Endothelial cell of hepatic sinusoid (primary cell): ENCODE measurements around the gene CORO2B.

Source experiments
- in situ Hi-C: cut with HindIII; loops from 2 replicates; pipeline ENCODE4 v1.10.0; 2017; ENCODE audit warnings: low sequenced_read_pairs

Gene CORO2B

GRCh38 chr15:68589783-68590710, 11.3 kb downstream of the CORO2B start:
- in situ Hi-C loops, result loop anchor here (5.0 kb wide), 2 partner anchors 63 to 77 kb away; no protein-coding TSS in a partner anchor

- in situ Hi-C loops, result loop anchor here (5.0 kb wide), 2 partner anchors 64 to 76 kb away; no protein-coding TSS in a partner anchor
Observed at GRCh38 chr15:68590721-68591389, 12.1 kb downstream of the CORO2B start.

GRCh38 chr15:68592054-68592453, 13.3 kb downstream of the CORO2B start:
- in situ Hi-C loops, result loop anchor here (5.0 kb wide), 2 partner anchors 65 to 75 kb away; no protein-coding TSS in a partner anchor

- in situ Hi-C loops, result loop anchor here (5.0 kb wide), 2 partner anchors 65 to 75 kb away; no protein-coding TSS in a partner anchor
Observed at GRCh38 chr15:68592544-68592943, 13.8 kb downstream of the CORO2B start.

DNA sequence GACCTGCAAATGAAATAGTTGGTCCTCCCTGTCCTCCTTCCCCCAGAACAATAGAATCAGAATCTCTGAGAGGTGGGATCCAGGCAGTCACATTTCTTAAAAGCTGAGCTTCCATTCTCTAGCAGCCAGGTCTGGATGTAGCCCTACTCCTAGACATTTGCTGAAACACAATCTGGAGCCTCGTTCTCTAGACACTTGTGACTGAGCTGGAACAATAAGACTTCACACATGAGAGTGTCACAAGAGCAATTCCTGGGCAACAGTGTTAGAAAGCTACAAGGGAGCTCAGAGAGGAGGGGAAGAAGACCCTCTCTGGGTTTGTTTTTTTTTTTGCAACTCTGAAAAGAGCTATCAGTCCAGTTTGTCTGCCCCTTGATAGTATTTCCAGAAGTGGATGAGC, 14.5 kb downstream of the CORO2B start:
- in situ Hi-C loops, result loop anchor here (5.0 kb wide), 2 partner anchors 66 to 74 kb away; no protein-coding TSS in a partner anchor

DNA sequence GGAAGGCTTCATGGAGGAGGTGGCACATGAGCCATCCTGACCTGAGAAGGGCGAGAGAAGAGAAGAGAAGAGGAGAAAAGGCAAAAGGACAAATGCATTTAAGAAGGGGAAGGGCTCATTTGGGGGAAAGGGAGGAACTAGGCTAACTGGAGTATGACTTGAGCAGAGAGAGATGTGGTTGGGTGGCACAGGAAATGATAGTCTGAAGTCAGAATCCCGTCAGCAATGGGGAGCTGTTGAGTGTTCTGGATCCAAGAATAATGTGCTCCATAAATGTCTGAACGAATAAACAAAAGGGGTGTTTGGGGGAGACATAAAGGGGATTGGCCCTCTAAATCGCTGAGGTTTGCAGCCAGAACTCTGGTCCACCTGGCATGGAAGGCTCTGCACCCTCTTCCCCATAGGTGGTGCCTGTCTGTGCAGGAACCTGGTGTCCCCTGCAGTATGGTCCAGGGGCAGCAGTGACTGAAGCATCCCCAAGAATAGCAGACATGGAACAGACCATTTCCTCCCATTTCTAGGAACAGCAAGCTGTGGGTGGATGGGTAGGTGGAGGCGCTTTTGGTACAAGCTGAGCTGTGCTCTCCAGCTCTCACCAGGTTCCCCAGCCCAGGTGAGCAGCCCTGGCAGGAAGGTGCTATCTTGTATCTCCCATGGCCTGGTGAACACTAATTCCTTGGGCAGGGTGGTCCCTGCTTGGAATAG, 15.2 kb downstream of the CORO2B start:
- in situ Hi-C loops, result loop anchor here (5.0 kb wide), 2 partner anchors 67 to 73 kb away; no protein-coding TSS in a partner anchor

DNA sequence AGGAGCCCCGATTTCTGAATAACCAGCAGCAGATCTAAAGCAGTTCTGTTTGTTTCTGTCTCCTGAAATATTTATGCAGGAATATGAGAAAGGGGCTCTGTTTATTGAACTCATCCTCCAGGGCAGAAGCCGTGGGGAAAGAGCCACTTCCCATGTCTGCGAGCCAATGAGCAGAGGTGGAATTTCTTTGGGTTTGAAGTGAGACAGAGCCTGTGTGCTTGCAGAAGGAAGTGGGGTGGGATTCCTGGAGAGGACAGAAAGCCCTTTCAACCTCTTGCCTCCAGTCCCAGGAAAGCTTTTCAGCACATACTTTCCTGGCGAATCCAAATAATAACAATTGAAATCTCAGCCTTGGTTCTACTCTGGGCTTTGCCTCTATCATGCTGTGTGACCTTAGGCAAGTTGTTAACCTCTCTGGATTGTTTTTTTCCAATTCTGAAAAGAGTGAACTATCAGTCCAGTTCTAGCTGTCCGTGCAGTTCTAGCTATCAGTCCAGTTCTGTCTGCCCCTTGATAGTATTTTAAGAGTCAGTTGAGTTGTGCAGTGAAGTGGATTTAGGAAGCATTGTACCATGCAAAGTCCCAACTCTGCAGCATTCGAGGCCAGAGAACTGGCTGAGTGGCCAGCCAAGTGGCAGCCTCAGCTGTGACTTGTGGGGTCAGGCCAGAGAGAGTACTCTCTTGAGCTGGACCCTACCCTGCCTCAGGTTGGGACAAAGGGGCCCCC, 15.9 kb downstream of the CORO2B start:
- in situ Hi-C loops, result loop anchor here (5.0 kb wide), 2 partner anchors 67 to 73 kb away; no protein-coding TSS in a partner anchor

DNA sequence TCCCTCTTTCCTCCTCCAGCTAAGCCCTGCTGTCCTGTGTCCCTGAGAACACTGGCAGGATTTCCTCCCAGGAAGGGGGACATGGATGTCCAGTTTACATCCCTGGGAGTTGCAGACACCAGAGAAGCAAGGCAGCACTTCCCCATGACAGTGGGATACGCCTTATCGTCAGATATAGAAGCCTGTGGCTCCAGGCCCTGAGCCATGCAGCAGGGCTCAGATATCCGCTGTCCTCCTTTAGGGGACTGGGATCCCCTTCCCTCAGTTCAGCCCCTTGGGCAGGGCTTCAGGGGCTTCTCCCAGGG, 16.4 kb downstream of the CORO2B start:
- in situ Hi-C loops, result no loop called here

- in situ Hi-C loops, result no loop called here
Observed at GRCh38 chr15:68595761-68596160, 17.0 kb downstream of the CORO2B start.

- in situ Hi-C loops, result no loop called here
Observed at GRCh38 chr15:68596691-68597090, 17.9 kb downstream of the CORO2B start.

GRCh38 chr15:68597581-68597980, 18.8 kb downstream of the CORO2B start:
- in situ Hi-C loops, result no loop called here

DNA sequence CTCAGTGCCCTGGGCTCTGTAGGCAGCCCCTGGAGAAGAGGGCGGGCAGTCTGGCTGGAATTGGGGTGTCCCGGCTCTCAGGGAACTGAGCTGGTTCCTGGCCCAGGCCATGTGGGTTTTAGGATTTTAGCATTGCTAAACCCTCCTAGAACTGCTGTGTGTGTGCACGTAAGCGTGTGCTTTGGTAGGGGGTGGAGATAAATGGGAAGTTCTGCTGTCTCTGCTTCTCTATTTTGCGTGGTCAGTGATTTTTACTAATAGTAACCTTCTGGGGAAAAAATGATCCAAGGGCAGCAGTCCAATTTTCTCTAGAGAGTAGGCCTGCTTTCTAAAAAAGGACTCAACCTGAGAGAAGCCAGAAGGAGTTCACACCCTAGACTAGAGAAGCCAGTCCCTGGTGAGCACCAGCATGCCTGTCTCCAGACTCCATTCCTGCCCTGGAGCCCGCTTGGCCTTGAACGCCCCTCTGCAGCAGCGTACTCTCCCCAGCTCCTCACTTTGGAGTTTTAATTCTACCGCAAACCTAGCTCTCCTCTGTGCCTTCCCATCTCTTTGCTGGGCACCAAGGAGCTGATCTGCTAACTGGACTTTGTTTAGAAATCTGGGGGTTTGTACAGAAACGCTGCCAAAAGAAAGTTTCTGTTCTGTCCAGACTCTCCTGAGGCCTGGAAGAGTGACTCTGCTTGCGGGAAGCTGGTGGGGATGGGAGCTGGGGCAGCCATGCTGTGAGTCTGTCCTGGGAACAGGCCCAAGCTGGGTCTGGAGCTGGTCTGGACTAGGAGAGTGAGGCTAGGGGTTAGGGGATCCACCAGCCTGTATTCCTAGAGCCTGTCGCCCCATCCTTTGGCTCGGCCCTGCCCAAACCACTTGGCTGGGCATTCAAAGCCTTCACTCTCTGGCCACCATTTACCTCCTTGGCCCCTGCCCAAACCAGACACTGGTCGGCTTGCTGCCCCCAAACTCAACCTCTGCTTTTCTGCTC, 19.7 kb downstream of the CORO2B start:
- in situ Hi-C loops, result no loop called here

DNA sequence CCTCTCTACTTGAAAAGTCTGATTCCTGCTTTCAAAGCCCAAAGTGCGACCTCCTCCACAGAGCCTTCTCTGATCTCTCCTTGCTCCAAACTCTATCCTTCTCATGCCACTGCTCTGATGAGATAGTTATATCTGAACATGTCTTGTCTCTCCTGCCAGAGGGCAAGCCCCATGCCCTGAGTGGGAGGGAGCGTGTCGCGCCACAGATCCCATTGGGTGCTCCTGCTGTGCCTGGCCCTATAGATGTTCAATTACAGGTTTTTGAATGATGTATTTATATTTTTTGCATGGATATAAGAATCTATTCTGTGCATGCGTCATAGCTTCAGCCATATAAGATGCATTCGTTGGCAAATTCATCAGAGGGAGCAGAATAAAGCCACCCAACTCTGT, 20.4 kb downstream of the CORO2B start:
- in situ Hi-C loops, result no loop called here

DNA sequence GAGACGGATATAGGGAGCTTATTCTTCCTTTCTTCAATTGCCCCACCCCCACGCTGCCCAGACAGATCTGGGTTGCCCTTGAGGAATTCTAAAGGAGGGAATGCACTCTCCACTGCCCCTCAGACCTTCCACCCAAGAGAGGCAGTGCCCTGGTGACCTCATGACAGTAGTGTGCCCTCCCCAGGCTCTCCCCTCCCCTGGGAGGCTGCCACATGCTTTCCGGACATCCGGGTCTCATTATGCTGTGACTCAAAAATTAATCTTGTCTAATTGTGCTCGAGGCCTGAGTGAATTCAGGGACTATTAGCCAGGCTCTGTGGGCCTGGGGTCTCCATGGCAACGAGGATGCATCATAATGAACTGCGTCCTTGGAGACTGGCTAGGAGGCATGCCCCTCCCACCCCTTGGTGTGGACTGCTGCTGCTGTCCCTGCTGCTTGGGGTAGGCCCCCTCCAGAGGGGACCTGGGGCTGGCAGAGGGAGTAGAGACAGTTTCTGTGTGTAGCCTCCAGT, 20.8 kb downstream of the CORO2B start:
- in situ Hi-C loops, result no loop called here

GRCh38 chr15:68601206-68602197, 22.7 kb downstream of the CORO2B start:
- in situ Hi-C loops, result no loop called here

DNA sequence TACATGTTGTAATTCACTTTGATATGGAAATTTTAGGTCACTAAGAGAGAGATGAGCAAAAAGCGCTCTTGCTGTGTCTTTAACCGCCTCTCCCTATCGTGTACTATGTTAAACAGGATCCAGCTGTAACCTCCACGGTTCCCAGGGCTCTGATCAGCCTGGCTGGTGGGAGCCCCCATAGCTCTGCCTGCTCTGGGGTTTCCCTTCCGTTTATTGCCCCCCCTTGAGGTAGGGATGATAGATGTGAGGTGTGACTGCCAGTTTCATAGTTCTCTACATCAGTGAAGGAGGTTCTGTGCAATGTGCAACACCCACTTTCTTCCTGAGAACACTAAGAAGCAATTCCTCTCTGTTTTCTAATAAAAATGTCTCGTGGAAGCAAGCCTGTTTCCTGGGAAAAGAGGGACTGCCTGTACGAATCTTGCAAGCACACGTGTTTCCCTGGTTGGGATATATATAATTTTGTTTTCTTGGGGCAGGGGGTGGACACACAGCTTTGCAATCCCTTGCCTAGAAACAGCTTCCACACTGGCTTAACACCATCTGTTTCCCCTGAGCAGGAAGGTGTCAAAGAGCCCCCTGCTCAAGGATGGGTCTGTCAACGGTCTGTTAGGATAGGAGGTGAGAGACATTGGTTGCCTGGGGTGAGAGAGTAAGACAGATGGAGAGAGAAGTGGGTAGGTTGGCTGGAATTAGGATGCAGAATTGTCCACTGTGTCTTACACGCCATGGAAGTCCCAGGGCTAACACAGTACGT, 23.8 kb downstream of the CORO2B start:
- in situ Hi-C loops, result no loop called here

- in situ Hi-C loops, result no loop called here
Observed at GRCh38 chr15:68603216-68603595, 24.4 kb downstream of the CORO2B start.
